MCF 10A (cell line): Measurements from ENCODE around the gene SDCBP2. TPM values are rescaled to one million over a fixed set of nuclear protein-coding genes. Genes with fewer than 3 reads are reported as not detected.

Experiments used
- BruUV-seq: library from RNA; stranded (reverse); fragments of 400-500 nt; replicated peaks from 2 replicates; lab custom pipeline; 2021; lab: Mats Ljungman, UMichigan
- CTCF ChIA-PET: fragments of 300-600 bp; sonication (Branson Sonifier 250); formaldehyde crosslinking; extraction: SDS; loops from one replicate; lab custom pipeline; 2021; ENCODE audit warnings: antibody characterized with exemption, inconsistent platforms; lab: Yijun Ruan, JAX
- POLR2A ChIA-PET: fragments of 300-600, 350-650 bp; sonication (Branson Sonifier 250); formaldehyde crosslinking; extraction: SDS; loops from one replicate; lab custom pipeline; 2020; ENCODE audit warnings: antibody characterized with exemption, inconsistent platforms; lab: Yijun Ruan, JAX
- DNase-seq: peaks from one replicate; pipeline ENCODE4 v3.0.0-alpha.2; 2018; ENCODE audit not compliant: unreplicated experiment
- H3K27ac Mint-ChIP-seq: one replicate; pipeline ENCODE4 v1.8.0; 2022; ENCODE audit warnings: mild to moderate bottlenecking, low read depth, mixed read lengths; ENCODE audit not compliant: unreplicated experiment
- H3K27me3 Mint-ChIP-seq: one replicate; pipeline ENCODE4 v1.8.0; 2022; ENCODE audit warnings: mixed read lengths; ENCODE audit not compliant: insufficient read depth, unreplicated experiment
- H3K36me3 Mint-ChIP-seq: one replicate; pipeline ENCODE4 v1.8.0; 2022; ENCODE audit warnings: mild to moderate bottlenecking, moderate library complexity, mixed read lengths; ENCODE audit not compliant: insufficient read depth, unreplicated experiment
- H3K4me1 Mint-ChIP-seq: one replicate; pipeline ENCODE4 v1.8.0; 2022; ENCODE audit warnings: mixed read lengths; ENCODE audit not compliant: insufficient read depth, unreplicated experiment
- H3K4me3 Mint-ChIP-seq: one replicate; pipeline ENCODE4 v1.8.0; 2022; ENCODE audit warnings: mild to moderate bottlenecking, moderate library complexity, mixed read lengths; ENCODE audit not compliant: unreplicated experiment
- H3K9me3 Mint-ChIP-seq: one replicate; pipeline ENCODE4 v1.8.0; 2022; ENCODE audit warnings: mixed read lengths; ENCODE audit not compliant: unreplicated experiment
- CTCF ChIP-seq: fragments of 200-600 bp; IDR thresholded peaks from one replicate; pipeline ENCODE4 v1.8.0; 2022; ENCODE audit warnings: antibody characterized with exemption, mild to moderate bottlenecking; ENCODE audit not compliant: unreplicated experiment
- intact Hi-C: fragments of 100-400 bp; cut with micrococcal nuclease; formaldehyde crosslinking; loops from 2 replicates; pipeline ENCODE4 v1.14.1; 2022
- total RNA-seq: library from RNA; stranded (reverse); gene quantifications from 2 replicates; pipeline ENCODE4 v1.2.3, GENCODE V29; 2022

SDCBP2 gene
- total RNA-seq, 1 experiment from 2014 or later: 11.8 TPM

GRCh38 chr20:1312904-1313235, 16.1 kb downstream of the SDCBP2 start:
- Mint-ChIP-seq H3K36me3 (no peaks in the 10 kb centered on the region), H3K27ac (no peak overlapping the region), H3K4me3 (no peak overlapping the region), H3K4me1 (no peaks in the 10 kb centered on the region), H3K9me3 (no peaks in the 10 kb centered on the region), H3K27me3 (no peaks in the 10 kb centered on the region)
- POLR2A ChIA-PET: interaction anchor here (1.2 to 1.9 kb wide), 3 partner anchors 13 to 191 kb away, joined by 3 to 5 read pairs (median 5); partner anchors contain the start of gene SDCBP2
- intact Hi-C loops: loop anchor here (1.0 to 10.0 kb wide), 3 partner anchors 124 to 190 kb away; partner anchors contain the start of gene NSFL1C
- BruUV-seq: no TSS peak
- CTCF ChIA-PET: interaction anchor here (0.6 to 2.7 kb wide), 27 partner anchors 10 to 826 kb away, joined by 3 to 35 read pairs (median 4); partner anchors contain the start of gene SDCBP2
- TF ChIP-seq CTCF: no peak
- no peak for DNase-seq

- H3K4me3 Mint-ChIP-seq: no peak overlapping the region
- no peak overlapping the region for H3K27ac Mint-ChIP-seq
- intact Hi-C loops: loop anchor here (2.0 to 10.0 kb wide), 2 partner anchors 152 to 190 kb away; partner anchors contain the start of gene NSFL1C
Measured at GRCh38 chr20:1312308-1312707, 16.6 kb downstream of the SDCBP2 start.

GRCh38 chr20:1310506-1311190, 18.3 kb downstream of the SDCBP2 start:
- CTCF ChIA-PET: interaction anchor here (1.0 kb wide), 1 partner anchor 128 kb away, joined by 5 read pairs; no protein-coding TSS in a partner anchor
- TF ChIP-seq CTCF: no peak
- no peaks in the 10 kb centered on the region for H3K27me3 Mint-ChIP-seq

More at GRCh38 chr20:1312308-1312707, 16.6 kb downstream of the SDCBP2 start:
- POLR2A ChIA-PET: interaction anchor here (1.2 to 1.9 kb wide), 3 partner anchors 13 to 191 kb away, joined by 3 to 5 read pairs (median 5); partner anchors contain the start of gene SDCBP2
- CTCF ChIA-PET: interaction anchor here (0.6 to 2.7 kb wide), 21 partner anchors 11 to 464 kb away, joined by 3 to 35 read pairs (median 5); partner anchors contain the start of gene SDCBP2
- H3K27me3 Mint-ChIP-seq: no peaks in the 10 kb centered on the region
- no peak for TF ChIP-seq CTCF
- no peaks in the 10 kb centered on the region for H3K9me3 Mint-ChIP-seq
- no peaks in the 10 kb centered on the region for H3K36me3 Mint-ChIP-seq
- BruUV-seq: no TSS peak
- H3K4me1 Mint-ChIP-seq: no peaks in the 10 kb centered on the region
- no peak for DNase-seq

GRCh38 chr20:1310071-1310470, 18.9 kb downstream of the SDCBP2 start:
- TF ChIP-seq CTCF: no peak
- Mint-ChIP-seq H3K4me1 (no peaks in the 10 kb centered on the region), H3K36me3 (peaks cover 5% of the 10 kb centered on the region), H3K27ac (no peak overlapping the region), H3K9me3 (no peaks in the 10 kb centered on the region), H3K27me3 (no peaks in the 10 kb centered on the region), H3K4me3 (no peak overlapping the region)
- ChIA-PET CTCF (interaction anchor here (0.6 to 1.0 kb wide), 2 partner anchors 9 to 128 kb away, joined by 3 to 5 read pairs; no protein-coding TSS in a partner anchor), POLR2A (no interaction called here)
- DNase-seq: no peak
- intact Hi-C loops: loop anchor here (10.0 kb wide), 1 partner anchor 155 kb away; the partner anchor contains the start of gene NSFL1C
- BruUV-seq: no TSS peak

More at GRCh38 chr20:1310506-1311190, 18.3 kb downstream of the SDCBP2 start:
- no peaks in the 10 kb centered on the region for H3K4me1 Mint-ChIP-seq
- H3K27ac Mint-ChIP-seq: no peak overlapping the region
- no peak overlapping the region for H3K4me3 Mint-ChIP-seq
- no TSS peak for BruUV-seq
- intact Hi-C loops: loop anchor here (10.0 kb wide), 1 partner anchor 154 kb away; the partner anchor contains the start of gene NSFL1C
- peaks cover 5% of the 10 kb centered on the region for H3K36me3 Mint-ChIP-seq
- POLR2A ChIA-PET: no interaction called here
- H3K9me3 Mint-ChIP-seq: no peaks in the 10 kb centered on the region
- no peak for DNase-seq
